ENCODE results near the gene CSRP1. TPM values are rescaled to one million over a fixed set of nuclear protein-coding genes. Genes with fewer than 3 reads are reported as not detected.

Gene CSRP1
- total RNA-seq, 2 experiments from 2014 or later, result 78.7 to 80.9 TPM

DNA sequence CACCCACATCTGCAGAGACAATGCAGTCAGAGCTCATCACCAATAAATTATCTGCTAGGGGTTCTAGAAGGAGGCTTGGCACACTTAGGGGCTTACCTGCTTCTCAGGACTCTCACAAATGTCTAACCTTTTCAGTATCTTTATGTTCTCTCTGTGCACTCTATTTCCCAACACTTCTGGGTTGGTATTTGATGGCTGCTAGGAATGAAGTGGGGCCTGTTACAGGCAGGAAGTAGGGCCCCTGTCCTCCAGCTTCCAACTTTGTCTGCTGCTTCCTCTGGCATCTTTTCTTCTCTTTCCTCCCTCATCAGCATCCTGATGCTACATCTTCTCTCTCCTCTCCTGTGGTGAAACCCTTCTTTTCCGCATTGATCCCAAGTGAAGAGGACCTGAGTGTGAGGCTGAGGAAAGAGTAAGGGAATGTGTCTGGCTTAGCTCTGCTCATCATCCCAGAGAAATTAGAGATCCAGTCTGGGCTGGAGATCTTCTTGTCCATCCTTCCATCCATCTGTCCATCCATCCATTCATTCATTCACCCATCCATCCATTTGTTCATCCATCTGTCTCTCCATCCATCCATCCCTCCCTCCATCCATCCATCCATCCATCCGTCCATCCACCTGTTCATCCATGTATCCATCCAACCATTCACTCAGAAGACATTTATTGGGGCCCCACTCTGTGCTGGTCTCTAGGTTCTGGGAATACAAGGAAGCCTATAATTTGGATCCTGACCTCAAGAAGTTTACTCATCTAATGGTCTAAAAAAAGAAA, 2.9 kb upstream of the CSRP1 start:
- H3K4me1 Mint-ChIP-seq (ENCODE audit: low read depth), result peaks cover 48% of the 10 kb centered on the region
- ChIA-PET POLR2A (interaction anchor here (0.6 to 1.0 kb wide), 2 partner anchors 11 to 27 kb away, joined by 3 to 4 read pairs; no protein-coding TSS in a partner anchor), CTCF (interaction anchor here (1.1 to 11.2 kb wide), 6 partner anchors 11 to 74 kb away, joined by 3 to 373 read pairs (median 102); no protein-coding TSS in a partner anchor)
- H3K36me3 Mint-ChIP-seq (ENCODE audit: low read depth), result peaks cover 6% of the 10 kb centered on the region
- ATAC-seq (no peak), DNase-seq (no peak)
- no peaks in the 10 kb centered on the region for H3K9me3 Mint-ChIP-seq (ENCODE audit: insufficient read depth)
- no peak overlapping the region for H3K27ac Mint-ChIP-seq
- no peaks in the 10 kb centered on the region for H3K27me3 Mint-ChIP-seq (ENCODE audit: low read depth)
- H3K4me3 Mint-ChIP-seq, result no peak overlapping the region

GRCh38 chr1:201508809-201509208, 1.9 kb upstream of the CSRP1 start:
- no peaks in the 10 kb centered on the region for H3K27me3 Mint-ChIP-seq (ENCODE audit: low read depth)
- POLR2A ChIA-PET, result no interaction called here
- H3K4me1 Mint-ChIP-seq (ENCODE audit: low read depth), result peaks cover 53% of the 10 kb centered on the region

GRCh38 chr1:201507360-201507675, 395 bp upstream of the CSRP1 start:
- DNase-seq (no peak), ATAC-seq (no peak)
- POLR2A ChIA-PET, result interaction anchor here (0.6 to 2.5 kb wide), 9 partner anchors 9 to 715 kb away, joined by 3 to 11 read pairs (median 6); no protein-coding TSS in a partner anchor
- H3K36me3 Mint-ChIP-seq (ENCODE audit: low read depth), result peaks cover 14% of the 10 kb centered on the region
- CTCF ChIA-PET, result interaction anchor here (1.2 to 2.9 kb wide), 5 partner anchors 9 to 72 kb away, joined by 4 to 39 read pairs (median 7); no protein-coding TSS in a partner anchor
- peak overlapping the region; percentile 90 for H3K27ac Mint-ChIP-seq
- H3K4me3 Mint-ChIP-seq, result peak overlapping the region; percentile 90
- H3K9me3 Mint-ChIP-seq (ENCODE audit: insufficient read depth), result no peaks in the 10 kb centered on the region
- H3K27me3 Mint-ChIP-seq (ENCODE audit: low read depth), result no peaks in the 10 kb centered on the region
- peaks cover 63% of the 10 kb centered on the region for H3K4me1 Mint-ChIP-seq (ENCODE audit: low read depth)

More at GRCh38 chr1:201508809-201509208, 1.9 kb upstream of the CSRP1 start:
- H3K27ac Mint-ChIP-seq, result no peak overlapping the region
- peaks cover 9% of the 10 kb centered on the region for H3K36me3 Mint-ChIP-seq (ENCODE audit: low read depth)
- CTCF ChIA-PET, result interaction anchor here (1.2 to 11.2 kb wide), 4 partner anchors 22 to 73 kb away, joined by 3 to 373 read pairs (median 114); no protein-coding TSS in a partner anchor
- H3K4me3 Mint-ChIP-seq, result no peak overlapping the region
- no peak for ATAC-seq
- no peaks in the 10 kb centered on the region for H3K9me3 Mint-ChIP-seq (ENCODE audit: insufficient read depth)
- DNase-seq, result no peak

GRCh38 chr1:201506092-201506491, 831 bp downstream of the CSRP1 start:
- H3K4me1 Mint-ChIP-seq (ENCODE audit: low read depth), result peaks cover 55% of the 10 kb centered on the region
- H3K27me3 Mint-ChIP-seq (ENCODE audit: low read depth), result no peaks in the 10 kb centered on the region
- CTCF ChIA-PET, result interaction anchor here (0.6 to 2.9 kb wide), 4 partner anchors 24 to 70 kb away, joined by 3 to 39 read pairs (median 10); no protein-coding TSS in a partner anchor
- ATAC-seq, result no peak
- POLR2A ChIA-PET, result interaction anchor here (0.6 to 2.5 kb wide), 3 partner anchors 10 to 24 kb away, joined by 3 to 9 read pairs (median 6); no protein-coding TSS in a partner anchor
- peaks cover 14% of the 10 kb centered on the region for H3K36me3 Mint-ChIP-seq (ENCODE audit: low read depth)
- no peaks in the 10 kb centered on the region for H3K9me3 Mint-ChIP-seq (ENCODE audit: insufficient read depth)
- no peak for DNase-seq
- peak overlapping the region; percentile 90 for H3K4me3 Mint-ChIP-seq
- peak overlapping the region; percentile 93 for H3K27ac Mint-ChIP-seq

DNA sequence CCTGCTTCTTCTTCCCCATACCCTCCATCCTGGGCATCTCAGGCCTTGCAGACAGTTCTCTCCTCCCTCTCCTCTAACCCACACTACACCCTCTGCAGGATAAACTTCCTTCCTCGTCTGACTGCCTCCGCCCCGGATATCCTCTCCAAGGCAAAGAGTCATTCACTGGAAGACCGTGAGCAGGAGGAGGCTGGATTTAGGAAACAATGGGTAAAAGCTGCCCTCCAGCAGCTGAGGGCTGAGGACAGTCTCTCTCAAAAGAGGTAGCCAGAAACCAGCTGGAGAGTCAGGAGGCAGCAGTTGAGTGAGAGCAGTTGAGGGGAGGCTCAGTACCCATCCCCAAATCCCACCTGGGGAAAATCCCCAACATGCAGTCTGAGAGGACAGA, 1.4 kb downstream of the CSRP1 start:
- Mint-ChIP-seq H3K27ac (peak overlapping the region; percentile 93), H3K9me3 (ENCODE audit: insufficient read depth) (no peaks in the 10 kb centered on the region), H3K36me3 (ENCODE audit: low read depth) (peaks cover 14% of the 10 kb centered on the region), H3K27me3 (ENCODE audit: low read depth) (no peaks in the 10 kb centered on the region), H3K4me3 (peak overlapping the region; percentile 90), H3K4me1 (ENCODE audit: low read depth) (peaks cover 55% of the 10 kb centered on the region)
- ATAC-seq, result no peak
- no peak for DNase-seq
- ChIA-PET POLR2A (interaction anchor here (0.6 to 1.1 kb wide), 2 partner anchors 24 kb away, joined by 3 read pairs; no protein-coding TSS in a partner anchor), CTCF (interaction anchor here (1.4 to 7.7 kb wide), 3 partner anchors 23 to 69 kb away, joined by 4 to 82 read pairs (median 16); no protein-coding TSS in a partner anchor)

DNA sequence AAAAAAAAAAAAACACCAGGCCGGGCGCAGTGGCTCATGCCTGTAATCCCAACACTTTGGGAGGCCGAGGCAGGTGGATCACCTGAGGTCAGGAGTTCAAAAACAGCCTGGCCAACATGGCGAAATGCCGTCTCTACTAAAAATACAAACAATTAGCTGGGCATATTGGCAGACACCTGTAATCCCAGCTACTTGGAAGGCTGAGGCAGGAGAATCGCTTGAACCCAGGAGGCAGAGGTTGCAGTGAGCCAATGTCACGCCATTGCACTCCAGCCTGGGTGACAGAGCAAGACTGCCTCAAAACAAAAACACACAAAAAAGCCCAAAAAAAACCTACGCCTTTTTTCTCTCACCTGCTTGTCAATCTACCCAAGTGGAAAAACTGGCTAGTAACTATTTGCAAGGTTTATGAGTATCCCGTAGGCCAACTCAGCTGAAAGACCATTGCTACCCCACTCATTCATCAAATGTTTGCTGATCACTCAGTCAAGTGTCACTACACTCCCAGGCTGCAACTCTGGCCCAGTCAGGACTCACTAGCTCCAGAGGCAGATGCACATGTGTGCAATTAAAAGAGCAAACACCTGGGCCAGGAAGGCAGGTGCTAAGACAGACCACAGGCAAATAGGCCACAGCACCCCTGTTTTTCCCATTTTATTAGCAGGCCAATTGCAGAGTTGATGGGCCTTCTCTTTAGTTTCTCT, 2.0 kb downstream of the CSRP1 start:
- CTCF ChIA-PET, result interaction anchor here (0.8 to 13.0 kb wide), 5 partner anchors 7 to 69 kb away, joined by 3 to 150 read pairs (median 4); no protein-coding TSS in a partner anchor
- Mint-ChIP-seq H3K4me1 (ENCODE audit: low read depth) (peaks cover 52% of the 10 kb centered on the region), H3K27ac (peak overlapping the region; percentile 93), H3K9me3 (ENCODE audit: insufficient read depth) (no peaks in the 10 kb centered on the region), H3K36me3 (ENCODE audit: low read depth) (peaks cover 14% of the 10 kb centered on the region), H3K4me3 (peak overlapping the region; percentile 90), H3K27me3 (ENCODE audit: low read depth) (no peaks in the 10 kb centered on the region)
- POLR2A ChIA-PET, result interaction anchor here (1.1 kb wide), 1 partner anchor 23 kb away, joined by 3 read pairs; no protein-coding TSS in a partner anchor
- ATAC-seq (no peak), DNase-seq (no peak)

GRCh38 chr1:201504179-201504631, 2.7 kb downstream of the CSRP1 start:
- no peak overlapping the region for H3K4me3 Mint-ChIP-seq
- peaks cover 14% of the 10 kb centered on the region for H3K36me3 Mint-ChIP-seq (ENCODE audit: low read depth)
- H3K27me3 Mint-ChIP-seq (ENCODE audit: low read depth), result no peaks in the 10 kb centered on the region
- POLR2A ChIA-PET, result interaction anchor here (1.1 kb wide), 1 partner anchor 22 kb away, joined by 3 read pairs; no protein-coding TSS in a partner anchor
- H3K27ac Mint-ChIP-seq, result no peak overlapping the region
- peaks cover 44% of the 10 kb centered on the region for H3K4me1 Mint-ChIP-seq (ENCODE audit: low read depth)
- CTCF ChIA-PET, result interaction anchor here (0.8 to 13.0 kb wide), 6 partner anchors 8 to 68 kb away, joined by 3 to 150 read pairs (median 6); partner anchors contain the start of gene PHLDA3
- DNase-seq, result no peak
- ATAC-seq, result no peak
- no peaks in the 10 kb centered on the region for H3K9me3 Mint-ChIP-seq (ENCODE audit: insufficient read depth)

DNA sequence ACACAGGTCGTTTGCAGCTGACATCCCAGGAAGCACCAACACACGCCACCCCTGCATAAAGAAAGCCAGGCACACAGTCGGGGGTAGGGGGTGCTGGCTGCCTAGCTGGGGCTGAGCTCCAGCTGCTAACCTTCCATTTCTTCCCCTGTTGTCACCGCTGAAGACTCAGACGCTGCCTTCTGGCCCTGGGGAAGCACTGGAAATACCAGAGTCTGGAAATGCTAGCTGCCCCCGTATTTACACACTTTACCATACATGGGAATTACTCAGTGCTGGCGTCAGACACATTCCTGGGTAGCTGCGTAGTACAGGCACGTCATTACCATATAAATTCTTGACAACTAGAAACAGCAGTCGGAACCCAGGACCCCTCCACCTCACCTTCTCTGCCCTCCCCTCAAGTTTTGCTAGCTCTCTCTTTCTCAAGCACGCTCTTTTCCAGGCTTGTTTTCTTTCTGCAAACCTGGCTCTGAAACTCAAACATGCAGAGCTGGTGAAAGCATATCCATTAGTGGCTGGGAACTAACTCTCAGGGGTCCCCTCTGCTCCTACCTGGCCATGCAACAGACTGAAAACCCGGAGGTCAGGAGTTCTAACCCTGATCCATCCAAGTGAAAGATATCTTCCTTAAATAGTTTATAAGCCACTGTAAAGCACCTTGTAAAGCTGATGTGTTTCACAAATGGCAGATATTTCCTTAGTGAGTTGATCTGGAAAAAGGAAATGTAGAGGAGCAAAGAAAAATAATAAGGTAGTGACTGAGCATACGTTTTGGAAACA, 3.3 kb downstream of the CSRP1 start:
- DNase-seq (no peak), ATAC-seq (no peak)
- peaks cover 39% of the 10 kb centered on the region for H3K4me1 Mint-ChIP-seq (ENCODE audit: low read depth)
- H3K4me3 Mint-ChIP-seq, result no peak overlapping the region
- ChIA-PET POLR2A (no interaction called here), CTCF (interaction anchor here (1.3 to 13.0 kb wide), 5 partner anchors 9 to 67 kb away, joined by 3 to 150 read pairs (median 8); partner anchors contain the start of gene PHLDA3)
- H3K27me3 Mint-ChIP-seq (ENCODE audit: low read depth), result no peaks in the 10 kb centered on the region
- peak overlapping the region; percentile 49 for H3K27ac Mint-ChIP-seq
- H3K9me3 Mint-ChIP-seq (ENCODE audit: insufficient read depth), result no peaks in the 10 kb centered on the region
- H3K36me3 Mint-ChIP-seq (ENCODE audit: low read depth), result peaks cover 14% of the 10 kb centered on the region

- ChIA-PET CTCF (interaction anchor here (0.6 to 13.0 kb wide), 8 partner anchors 10 to 67 kb away, joined by 3 to 150 read pairs (median 4); partner anchors contain the start of gene PHLDA3), POLR2A (interaction anchor here (0.9 to 2.1 kb wide), 3 partner anchors 11 to 21 kb away, joined by 4 to 8 read pairs (median 6); no protein-coding TSS in a partner anchor)
- no peaks in the 10 kb centered on the region for H3K27me3 Mint-ChIP-seq (ENCODE audit: low read depth)
- H3K9me3 Mint-ChIP-seq (ENCODE audit: insufficient read depth), result no peaks in the 10 kb centered on the region
- ATAC-seq (no peak), DNase-seq (no peak)
- H3K27ac Mint-ChIP-seq, result no peak overlapping the region
- no peak overlapping the region for H3K4me3 Mint-ChIP-seq
- H3K36me3 Mint-ChIP-seq (ENCODE audit: low read depth), result peaks cover 14% of the 10 kb centered on the region
- H3K4me1 Mint-ChIP-seq (ENCODE audit: low read depth), result peaks cover 33% of the 10 kb centered on the region
These were observed 4.4 kb downstream of the CSRP1 start for GRCh38 chr1:201502511-201502857.

GRCh38 chr1:201501812-201502510, 5.0 kb downstream of the CSRP1 start:
- ATAC-seq (no peak), DNase-seq (no peak)
- ChIA-PET POLR2A (interaction anchor here (0.9 to 2.1 kb wide), 3 partner anchors 12 to 20 kb away, joined by 4 to 8 read pairs (median 6); no protein-coding TSS in a partner anchor), CTCF (interaction anchor here (0.6 to 13.0 kb wide), 6 partner anchors 10 to 66 kb away, joined by 3 to 150 read pairs (median 3); no protein-coding TSS in a partner anchor)
- no peak overlapping the region for H3K4me3 Mint-ChIP-seq
- H3K27ac Mint-ChIP-seq, result no peak overlapping the region
- peaks cover 14% of the 10 kb centered on the region for H3K36me3 Mint-ChIP-seq (ENCODE audit: low read depth)
- H3K4me1 Mint-ChIP-seq (ENCODE audit: low read depth), result peaks cover 30% of the 10 kb centered on the region
- no peaks in the 10 kb centered on the region for H3K27me3 Mint-ChIP-seq (ENCODE audit: low read depth)
- no peaks in the 10 kb centered on the region for H3K9me3 Mint-ChIP-seq (ENCODE audit: insufficient read depth)

Measured in activated CD8-positive, alpha-beta T cell treated with anti-CD3 and anti-CD28 coated beads, Interleukin-2, amount 10 ng/mL, durations not matched to agents 7 days and 5 days (primary cell).